Ishikawa (cell line): ENCODE measurements around the gene AKR1C8.

Source experiments
- CEBPB ChIP-seq: IDR thresholded peaks from 2 replicates; pipeline ENCODE4 v1.6.1; 2012
- CREB1 ChIP-seq: IDR thresholded peaks from 2 replicates; pipeline ENCODE4 v1.6.1; 2012; ENCODE audit warnings: low read depth
- EGR1 ChIP-seq: IDR thresholded peaks from 2 replicates; pipeline ENCODE4 v1.6.1; 2012
- EP300 ChIP-seq: IDR thresholded peaks from 2 replicates; pipeline ENCODE4 v1.6.1; 2012; ENCODE audit warnings: borderline replicate concordance
- FOXM1 ChIP-seq: IDR thresholded peaks from 2 replicates; pipeline ENCODE4 v1.6.1; 2012; ENCODE audit warnings: low read depth, borderline replicate concordance
- MAX ChIP-seq: IDR thresholded peaks from 2 replicates; pipeline ENCODE4 v1.6.1; 2012
- NFIC ChIP-seq: IDR thresholded peaks from 2 replicates; pipeline ENCODE4 v1.6.1; 2012
- RAD21 ChIP-seq: IDR thresholded peaks from 2 replicates; pipeline ENCODE4 v1.6.1; 2012; ENCODE audit warnings: low read depth
- TAF1 ChIP-seq: IDR thresholded peaks from 2 replicates; pipeline ENCODE4 v1.6.1; 2012; ENCODE audit warnings: low read depth, mild to moderate bottlenecking
- TCF12 ChIP-seq: IDR thresholded peaks from 2 replicates; pipeline ENCODE4 v1.6.1; 2012; ENCODE audit warnings: low read depth
- TEAD4 ChIP-seq: IDR thresholded peaks from 2 replicates; pipeline ENCODE4 v1.6.1; 2012
- USF1 ChIP-seq: IDR thresholded peaks from 2 replicates; pipeline ENCODE4 v1.6.1; 2012
- YY1 ChIP-seq: IDR thresholded peaks from 2 replicates; pipeline ENCODE4 v1.6.1; 2012; ENCODE audit warnings: low read depth
- ZBTB7A ChIP-seq: IDR thresholded peaks from 2 replicates; pipeline ENCODE4 v1.6.1; 2012; ENCODE audit warnings: low read depth
- TF ChIP-seq, protein P1 (sequence below): IDR thresholded peaks from 2 replicates; pipeline ENCODE4 v1.6.1; 2012; ENCODE audit warnings: low read depth, mild to moderate bottlenecking

Gene AKR1C8

DNA sequence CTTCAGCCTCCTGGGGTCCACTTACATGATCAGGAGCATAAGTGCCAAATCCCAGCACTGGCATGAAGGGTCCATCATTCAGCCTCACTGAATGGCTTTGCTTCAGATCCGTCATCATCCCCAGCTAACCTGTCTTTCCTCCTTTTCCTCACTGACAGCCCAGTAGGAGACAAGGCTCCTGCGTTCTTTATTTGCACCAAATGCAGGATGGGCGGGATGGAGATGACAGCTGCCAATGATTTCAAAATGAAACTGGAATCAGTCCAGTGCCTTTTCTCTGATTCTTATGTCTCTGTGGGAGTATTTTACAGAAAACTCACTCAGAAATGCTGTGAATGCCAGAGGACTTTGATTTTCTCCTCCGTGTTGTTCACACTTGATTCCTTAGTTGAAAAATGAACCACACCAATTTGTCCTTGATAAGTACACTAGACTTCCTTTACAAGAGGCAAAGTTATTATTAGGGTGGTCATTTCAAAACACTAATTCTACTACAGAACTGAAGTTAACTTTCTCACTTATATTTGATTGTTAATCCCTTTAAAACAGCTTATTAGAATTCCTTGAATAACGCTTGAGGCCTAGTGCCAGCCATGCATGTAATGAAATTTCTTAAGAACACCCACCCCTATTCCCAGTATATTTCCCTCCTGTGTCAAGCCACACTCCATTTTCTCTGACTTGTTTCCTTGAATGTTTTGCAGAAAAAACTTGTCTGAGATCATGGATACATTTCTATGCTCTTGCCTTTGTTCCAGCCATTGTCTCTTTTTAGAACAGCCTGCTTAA is at the start of gene AKR1C8:
TSS of gene AKR1C8 (minus strand) at position 164 of the 789 bp plus-strand sequence. CDS start at position 118, 46 bp downstream.
- no peak for TF ChIP-seq TAF1
- no peak for TF ChIP-seq MAX
- no peak for TF ChIP-seq TEAD4
- no peak for TF ChIP-seq RAD21
- no peak for TF ChIP-seq CEBPB
- no peak for TF ChIP-seq FOXM1
- no peak for TF ChIP-seq NFIC
- no peak for TF ChIP-seq USF1

- TF ChIP-seq CREB1 (no peak), CEBPB (0 out of 2 replicates have a peak, but pooled peaks have one; percentile 26)
Measured at GRCh38 chr10:5234106-5234860, 49.3 kb upstream of the AKR1C8 start.

- TF ChIP-seq TCF12 (no peak), RAD21 (no peak), YY1 (no peak), MAX (no peak), CEBPB (no peak), EP300 (no peak), ZBTB7A (no peak), EGR1 (no peak), FOXM1 (no peak), CREB1 (no peak), TAF1 (no peak), USF1 (no peak), NFIC (no peak), TEAD4 (no peak)
- TF ChIP-seq, protein P1, sequence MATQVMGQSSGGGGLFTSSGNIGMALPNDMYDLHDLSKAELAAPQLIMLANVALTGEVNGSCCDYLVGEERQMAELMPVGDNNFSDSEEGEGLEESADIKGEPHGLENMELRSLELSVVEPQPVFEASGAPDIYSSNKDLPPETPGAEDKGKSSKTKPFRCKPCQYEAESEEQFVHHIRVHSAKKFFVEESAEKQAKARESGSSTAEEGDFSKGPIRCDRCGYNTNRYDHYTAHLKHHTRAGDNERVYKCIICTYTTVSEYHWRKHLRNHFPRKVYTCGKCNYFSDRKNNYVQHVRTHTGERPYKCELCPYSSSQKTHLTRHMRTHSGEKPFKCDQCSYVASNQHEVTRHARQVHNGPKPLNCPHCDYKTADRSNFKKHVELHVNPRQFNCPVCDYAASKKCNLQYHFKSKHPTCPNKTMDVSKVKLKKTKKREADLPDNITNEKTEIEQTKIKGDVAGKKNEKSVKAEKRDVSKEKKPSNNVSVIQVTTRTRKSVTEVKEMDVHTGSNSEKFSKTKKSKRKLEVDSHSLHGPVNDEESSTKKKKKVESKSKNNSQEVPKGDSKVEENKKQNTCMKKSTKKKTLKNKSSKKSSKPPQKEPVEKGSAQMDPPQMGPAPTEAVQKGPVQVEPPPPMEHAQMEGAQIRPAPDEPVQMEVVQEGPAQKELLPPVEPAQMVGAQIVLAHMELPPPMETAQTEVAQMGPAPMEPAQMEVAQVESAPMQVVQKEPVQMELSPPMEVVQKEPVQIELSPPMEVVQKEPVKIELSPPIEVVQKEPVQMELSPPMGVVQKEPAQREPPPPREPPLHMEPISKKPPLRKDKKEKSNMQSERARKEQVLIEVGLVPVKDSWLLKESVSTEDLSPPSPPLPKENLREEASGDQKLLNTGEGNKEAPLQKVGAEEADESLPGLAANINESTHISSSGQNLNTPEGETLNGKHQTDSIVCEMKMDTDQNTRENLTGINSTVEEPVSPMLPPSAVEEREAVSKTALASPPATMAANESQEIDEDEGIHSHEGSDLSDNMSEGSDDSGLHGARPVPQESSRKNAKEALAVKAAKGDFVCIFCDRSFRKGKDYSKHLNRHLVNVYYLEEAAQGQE = no peak
Measured at GRCh38 chr10:5233324-5233723, 48.4 kb upstream of the AKR1C8 start.

- no peak for TF ChIP-seq NFIC
- no peak for TF ChIP-seq CREB1
- TF ChIP-seq MAX = no peak
- TF ChIP-seq, protein P1 = no peak
- TF ChIP-seq ZBTB7A = no peak
- TF ChIP-seq TCF12 = no peak
- no peak for TF ChIP-seq USF1
- TF ChIP-seq EGR1 = no peak
- TF ChIP-seq TAF1 = no peak
- TF ChIP-seq FOXM1 = no peak
- TF ChIP-seq EP300 = no peak
- no peak for TF ChIP-seq RAD21
- TF ChIP-seq CEBPB = no peak
- TF ChIP-seq YY1 = no peak
- no peak for TF ChIP-seq TEAD4
Measured at GRCh38 chr10:5229019-5229418, 44.1 kb upstream of the AKR1C8 start.

GRCh38 chr10:5219262-5219661 is 34.3 kb upstream of the AKR1C8 start:
- TF ChIP-seq RAD21 = no peak
- TF ChIP-seq, protein P1 = no peak
- no peak for TF ChIP-seq TEAD4
- TF ChIP-seq ZBTB7A = no peak
- TF ChIP-seq CEBPB = no peak
- no peak for TF ChIP-seq CREB1
- no peak for TF ChIP-seq YY1
- no peak for TF ChIP-seq FOXM1
- TF ChIP-seq TCF12 = no peak
- no peak for TF ChIP-seq TAF1
- TF ChIP-seq USF1 = no peak
- TF ChIP-seq MAX = no peak
- no peak for TF ChIP-seq NFIC
- TF ChIP-seq EGR1 = no peak
